HCT116 (cell line): ENCODE results near the gene TULP4. TPM values are rescaled to one million over a fixed set of nuclear protein-coding genes. Genes with fewer than 3 reads are reported as not detected.

Experiments
- ATAC-seq: fragments of 200-7000 bp; cut with Tn5 transposase; 2 replicates; pipeline ENCODE4 v1.9.1; 2020; ENCODE audit warnings: mild to moderate bottlenecking, moderate library complexity
- BruUV-seq: library from RNA; stranded (reverse); fragments of 400-500 nt; replicated peaks from 2 replicates; lab custom pipeline; 2021; lab: Mats Ljungman, UMichigan
- CTCF ChIA-PET: fragments of 300-600 bp; sonication (Branson Sonifier 250); formaldehyde crosslinking; loops from one replicate; lab custom pipeline; 2021; ENCODE audit warnings: antibody characterized with exemption; lab: Charles Lee
- POLR2A ChIA-PET: fragments of 300-600, 350-600 bp; sonication (Branson Sonifier 250); formaldehyde crosslinking; loops from one replicate; lab custom pipeline; 2021; ENCODE audit warnings: antibody characterized with exemption; lab: Charles Lee
- RAD21 ChIA-PET, 2 experiments: fragments of 300-600 bp; sonication (Branson Sonifier 250); formaldehyde crosslinking; loops; one replicate each; lab custom pipeline; 2023; ENCODE audit warnings: low total read pairs in 2 of 2; ENCODE audit not compliant: uncharacterized antibody in 2 of 2, unreplicated experiment in 2 of 2, low non-redundant PET in 1 of 2; lab: Charles Lee
- DNase-seq: peaks from one replicate; pipeline ENCODE4 v3.0.0-alpha.2; 2010; ENCODE audit warnings: low read depth, low spot score
- H2AFZ ChIP-seq: fragments of 200-600 bp; shearing (Covaris generic), sonication (generic); 2 replicates; pipeline ENCODE4 v1.6.1; 2017; ENCODE audit warnings: low read depth, mixed run types, mixed read lengths, antibody characterized with exemption, low read length; ENCODE audit not compliant: poor library complexity, severe bottlenecking
- H3K27ac ChIP-seq: 2 replicates; pipeline ENCODE4 v1.5.1; 2012; ENCODE audit warnings: low read depth, low read length
- H3K27me3 ChIP-seq: fragments of 200-600 bp; sonication (generic); 2 replicates; pipeline ENCODE4 v1.6.1; 2016; ENCODE audit warnings: mixed run types, low read length, mixed read lengths; ENCODE audit not compliant: insufficient read depth
- H3K36me3 ChIP-seq, 2 experiments: fragments of 200-500 bp in 1 of 2; fragments of 200-600 bp in 1 of 2; sonication (Bioruptor generic) in 1 of 2; sonication (generic) in 1 of 2; 2 replicates each; pipeline versions ENCODE4 v1.5.1 to v1.6.1; 2014 to 2016; ENCODE audit warnings: low read length in 2 of 2, inconsistent platforms in 1 of 2, mixed read lengths in 1 of 2, mixed run types in 1 of 2; ENCODE audit not compliant: insufficient read depth in 2 of 2, control insufficient read depth in 1 of 2
- H3K4me1 ChIP-seq, 2 experiments: fragments of 200-600 bp in 1 of 2; sonication (generic) in 1 of 2; 2 replicates each; pipeline versions ENCODE4 v1.5.1 to v1.6.1; 2012 to 2017; ENCODE audit warnings: low read length in 2 of 2, inconsistent platforms in 1 of 2, mild to moderate bottlenecking in 1 of 2, mixed read lengths in 1 of 2, mixed run types in 1 of 2, moderate library complexity in 1 of 2; ENCODE audit not compliant: insufficient read depth in 2 of 2, control insufficient read depth in 1 of 2
- H3K4me2 ChIP-seq: fragments of 200-600 bp; sonication (generic); 2 replicates; pipeline ENCODE4 v1.6.1; 2017; ENCODE audit warnings: mixed run types, low read length, mixed read lengths
- H3K4me3 ChIP-seq, 2 experiments: fragments of 200-600 bp in 1 of 2; sonication (generic) in 1 of 2; replicated peaks in 1 of 2; 2 replicates each; pipeline ENCODE4 v1.5.1; 2011 to 2016; ENCODE audit warnings: low read length in 2 of 2, control low read depth in 1 of 2, low read depth in 1 of 2, mild to moderate bottlenecking in 1 of 2, mixed read lengths in 1 of 2, mixed run types in 1 of 2
- H3K79me2 ChIP-seq: fragments of 200-600 bp; sonication (generic); 2 replicates; pipeline ENCODE4 v1.6.1; 2017; ENCODE audit warnings: mild to moderate bottlenecking, mixed run types, low read length, moderate library complexity, mixed read lengths; ENCODE audit not compliant: insufficient read depth
- H3K9ac ChIP-seq: fragments of 200-600 bp; sonication (generic); 2 replicates; pipeline ENCODE4 v1.6.1; 2016; ENCODE audit warnings: low read length, mixed read lengths
- H3K9me2 ChIP-seq: fragments of 200-600 bp; sonication (generic), shearing (Covaris generic); 2 replicates; pipeline ENCODE4 v1.6.1; 2017; ENCODE audit warnings: mixed run types, mild to moderate bottlenecking, moderate library complexity; ENCODE audit not compliant: insufficient read depth
- H3K9me3 ChIP-seq, 2 experiments: fragments of 200-500 bp in 1 of 2; fragments of 200-600 bp in 1 of 2; sonication (Bioruptor generic) in 1 of 2; sonication (generic) in 1 of 2; 2 replicates each; pipeline ENCODE4 v1.6.1; 2014 to 2017; ENCODE audit warnings: low read length in 2 of 2, mixed read lengths in 2 of 2, inconsistent platforms in 1 of 2, low read depth in 1 of 2, mild to moderate bottlenecking in 1 of 2, mixed run types in 1 of 2, moderate library complexity in 1 of 2; ENCODE audit not compliant: control insufficient read depth in 1 of 2, insufficient read depth in 1 of 2
- H4K20me1 ChIP-seq: fragments of 200-600 bp; sonication (generic), shearing (Covaris generic); 2 replicates; pipeline ENCODE4 v1.6.1; 2017; ENCODE audit warnings: mixed run types, mild to moderate bottlenecking, moderate library complexity; ENCODE audit not compliant: insufficient read depth
- CBX3 ChIP-seq: IDR thresholded peaks from 2 replicates; pipeline ENCODE4 v1.6.1; 2012; ENCODE audit warnings: low read depth
- CEBPB ChIP-seq: IDR thresholded peaks from 2 replicates; pipeline ENCODE4 v1.6.1; 2012; ENCODE audit warnings: low read depth
- EGR1 ChIP-seq: IDR thresholded peaks from 2 replicates; pipeline ENCODE4 v1.6.1; 2012; ENCODE audit warnings: low read depth
- ELF1 ChIP-seq: IDR thresholded peaks from 2 replicates; pipeline ENCODE4 v1.6.1; 2012; ENCODE audit warnings: low read depth, borderline replicate concordance
- EZH2 ChIP-seq: fragments of 200-600 bp; sonication (generic); IDR thresholded peaks from 2 replicates; pipeline ENCODE4 v1.6.1; 2017; ENCODE audit warnings: antibody characterized with exemption, mixed run types
- EZH2phosphoT487 ChIP-seq: fragments of 200-600 bp; IDR thresholded peaks from 2 replicates; pipeline ENCODE4 v1.6.1; 2018; ENCODE audit warnings: antibody characterized with exemption, borderline replicate concordance
- POLR2A ChIP-seq: IDR thresholded peaks from 2 replicates; pipeline ENCODE4 v1.7.0; 2011; ENCODE audit warnings: borderline replicate concordance; ENCODE audit not compliant: insufficient read depth, insufficient read length; ENCODE audit errors: extremely low read depth
- POLR2AphosphoS5 ChIP-seq: IDR thresholded peaks from 2 replicates; pipeline ENCODE4 v1.6.1; 2011; ENCODE audit warnings: mild to moderate bottlenecking, low read depth, low read length, moderate library complexity
- RAD21 ChIP-seq: IDR thresholded peaks from 2 replicates; pipeline ENCODE4 v1.6.1; 2012; ENCODE audit warnings: low read depth, mild to moderate bottlenecking
- SIN3A ChIP-seq: IDR thresholded peaks from 2 replicates; pipeline ENCODE4 v1.6.1; 2012; ENCODE audit warnings: low read depth
- SRF ChIP-seq: IDR thresholded peaks from 2 replicates; pipeline ENCODE4 v1.6.1; 2012; ENCODE audit warnings: low read depth
- ZFX ChIP-seq: fragments of 450-650 bp; IDR thresholded peaks from 2 replicates; pipeline ENCODE4 v1.6.1; 2017
- intact Hi-C: fragments of 100-400 bp; cut with micrococcal nuclease; formaldehyde crosslinking; loops from 2 replicates; pipeline ENCODE4 v1.10.0; 2022
- total RNA-seq: library from RNA; stranded (reverse); gene quantifications from one replicate; pipeline ENCODE4 v1.2.1, GENCODE V29; 2021; ENCODE audit not compliant: unreplicated experiment
- TF ChIP-seq, protein P1 (sequence below): IDR thresholded peaks from 2 replicates; pipeline ENCODE4 v1.6.1; 2012
- TF ChIP-seq, protein P2 (sequence below): IDR thresholded peaks from 2 replicates; pipeline ENCODE4 v1.6.1; 2012; ENCODE audit warnings: low read depth
- TF ChIP-seq, protein P3 (sequence below): IDR thresholded peaks from 2 replicates; pipeline ENCODE4 v1.6.1; 2011; ENCODE audit warnings: mild to moderate bottlenecking, low read length, moderate library complexity; ENCODE audit not compliant: insufficient replicate concordance; ENCODE audit errors: extremely low read depth

The TULP4 gene
- total RNA-seq, 1 experiment from 2014 or later, result 70.8 TPM

DNA sequence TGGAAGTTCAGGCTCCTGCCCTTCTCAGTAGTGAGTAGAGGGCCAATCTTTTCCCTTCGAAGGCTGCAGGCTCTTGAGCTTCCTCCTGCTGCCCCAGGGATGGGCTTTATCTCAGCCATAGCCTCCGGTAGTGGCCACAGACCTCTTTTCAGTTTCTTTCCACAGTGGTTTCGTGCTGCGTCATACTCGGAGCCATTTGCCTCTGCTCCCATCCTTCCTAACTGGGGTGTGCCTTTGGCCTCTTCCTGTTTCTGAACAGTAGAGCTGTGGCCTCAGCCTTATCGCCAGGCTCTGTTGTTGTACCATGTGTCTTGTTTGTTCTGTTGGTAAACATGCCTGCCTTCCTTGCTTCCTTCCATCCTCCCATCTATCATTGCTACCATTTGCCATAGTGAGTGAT is 54.1 kb downstream of the TULP4 start:
- no peaks in the 10 kb centered on the region for H3K9me2 ChIP-seq
- H3K9me3 ChIP-seq, result no peaks in the 10 kb centered on the region
- POLR2A ChIA-PET, result no interaction called here
- H3K36me3 ChIP-seq, result no peaks in the 10 kb centered on the region
- ATAC-seq (no peak), DNase-seq (no peak)
- no peak overlapping the region for H2AFZ ChIP-seq
- intact Hi-C loops, result no loop called here
- no peak overlapping the region for H3K4me3 ChIP-seq
- H3K79me2 ChIP-seq, result peaks cover 21% of the 10 kb centered on the region
- TF ChIP-seq, protein P1, sequence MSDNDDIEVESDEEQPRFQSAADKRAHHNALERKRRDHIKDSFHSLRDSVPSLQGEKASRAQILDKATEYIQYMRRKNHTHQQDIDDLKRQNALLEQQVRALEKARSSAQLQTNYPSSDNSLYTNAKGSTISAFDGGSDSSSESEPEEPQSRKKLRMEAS, result no peak
- TF ChIP-seq ZFX (no peak), POLR2A (no peak), EZH2 (no peak), EZH2phosphoT487 (no peak), EGR1 (no peak), CEBPB (no peak), ELF1 (no peak), CBX3 (no peak), SIN3A (no peak), POLR2AphosphoS5 (no peak), RAD21 (no peak), SRF (no peak)
- TF ChIP-seq, protein P2, sequence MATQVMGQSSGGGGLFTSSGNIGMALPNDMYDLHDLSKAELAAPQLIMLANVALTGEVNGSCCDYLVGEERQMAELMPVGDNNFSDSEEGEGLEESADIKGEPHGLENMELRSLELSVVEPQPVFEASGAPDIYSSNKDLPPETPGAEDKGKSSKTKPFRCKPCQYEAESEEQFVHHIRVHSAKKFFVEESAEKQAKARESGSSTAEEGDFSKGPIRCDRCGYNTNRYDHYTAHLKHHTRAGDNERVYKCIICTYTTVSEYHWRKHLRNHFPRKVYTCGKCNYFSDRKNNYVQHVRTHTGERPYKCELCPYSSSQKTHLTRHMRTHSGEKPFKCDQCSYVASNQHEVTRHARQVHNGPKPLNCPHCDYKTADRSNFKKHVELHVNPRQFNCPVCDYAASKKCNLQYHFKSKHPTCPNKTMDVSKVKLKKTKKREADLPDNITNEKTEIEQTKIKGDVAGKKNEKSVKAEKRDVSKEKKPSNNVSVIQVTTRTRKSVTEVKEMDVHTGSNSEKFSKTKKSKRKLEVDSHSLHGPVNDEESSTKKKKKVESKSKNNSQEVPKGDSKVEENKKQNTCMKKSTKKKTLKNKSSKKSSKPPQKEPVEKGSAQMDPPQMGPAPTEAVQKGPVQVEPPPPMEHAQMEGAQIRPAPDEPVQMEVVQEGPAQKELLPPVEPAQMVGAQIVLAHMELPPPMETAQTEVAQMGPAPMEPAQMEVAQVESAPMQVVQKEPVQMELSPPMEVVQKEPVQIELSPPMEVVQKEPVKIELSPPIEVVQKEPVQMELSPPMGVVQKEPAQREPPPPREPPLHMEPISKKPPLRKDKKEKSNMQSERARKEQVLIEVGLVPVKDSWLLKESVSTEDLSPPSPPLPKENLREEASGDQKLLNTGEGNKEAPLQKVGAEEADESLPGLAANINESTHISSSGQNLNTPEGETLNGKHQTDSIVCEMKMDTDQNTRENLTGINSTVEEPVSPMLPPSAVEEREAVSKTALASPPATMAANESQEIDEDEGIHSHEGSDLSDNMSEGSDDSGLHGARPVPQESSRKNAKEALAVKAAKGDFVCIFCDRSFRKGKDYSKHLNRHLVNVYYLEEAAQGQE, result no peak
- TF ChIP-seq, protein P3, sequence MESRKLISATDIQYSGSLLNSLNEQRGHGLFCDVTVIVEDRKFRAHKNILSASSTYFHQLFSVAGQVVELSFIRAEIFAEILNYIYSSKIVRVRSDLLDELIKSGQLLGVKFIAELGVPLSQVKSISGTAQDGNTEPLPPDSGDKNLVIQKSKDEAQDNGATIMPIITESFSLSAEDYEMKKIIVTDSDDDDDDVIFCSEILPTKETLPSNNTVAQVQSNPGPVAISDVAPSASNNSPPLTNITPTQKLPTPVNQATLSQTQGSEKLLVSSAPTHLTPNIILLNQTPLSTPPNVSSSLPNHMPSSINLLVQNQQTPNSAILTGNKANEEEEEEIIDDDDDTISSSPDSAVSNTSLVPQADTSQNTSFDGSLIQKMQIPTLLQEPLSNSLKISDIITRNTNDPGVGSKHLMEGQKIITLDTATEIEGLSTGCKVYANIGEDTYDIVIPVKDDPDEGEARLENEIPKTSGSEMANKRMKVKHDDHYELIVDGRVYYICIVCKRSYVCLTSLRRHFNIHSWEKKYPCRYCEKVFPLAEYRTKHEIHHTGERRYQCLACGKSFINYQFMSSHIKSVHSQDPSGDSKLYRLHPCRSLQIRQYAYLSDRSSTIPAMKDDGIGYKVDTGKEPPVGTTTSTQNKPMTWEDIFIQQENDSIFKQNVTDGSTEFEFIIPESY, result no peak
- H3K4me2 ChIP-seq, result no peak overlapping the region
- H3K27me3 ChIP-seq, result no peaks in the 10 kb centered on the region
- no peaks in the 10 kb centered on the region for H3K4me1 ChIP-seq
- no peak overlapping the region for H3K27ac ChIP-seq
- no peak overlapping the region for H3K9ac ChIP-seq
- no TSS peak for BruUV-seq
- RAD21 ChIA-PET, result no interaction called here
- CTCF ChIA-PET, result interaction anchor here (0.8 kb wide), 1 partner anchor 145 kb away, joined by 3 read pairs; no protein-coding TSS in a partner anchor
- no peaks in the 10 kb centered on the region for H4K20me1 ChIP-seq
